Activated CD4-positive, alpha-beta T cell treated with anti-CD3 and anti-CD28 coated beads for 24 hours (primary cell): ENCODE results near the gene TUBB6.

Experiments
- DNase-seq, 2 donors: peaks; one replicate each; pipeline ENCODE4 v3.0.0-alpha.2; 2020; ENCODE audit warnings: low read depth in 2 of 2

TUBB6 gene

GRCh38 chr18:12314591-12315305 is 6.7 kb downstream of the TUBB6 start:
- no peak for DNase-seq

GRCh38 chr18:12315490-12315889 is 7.4 kb downstream of the TUBB6 start:
- no peak for DNase-seq

DNA sequence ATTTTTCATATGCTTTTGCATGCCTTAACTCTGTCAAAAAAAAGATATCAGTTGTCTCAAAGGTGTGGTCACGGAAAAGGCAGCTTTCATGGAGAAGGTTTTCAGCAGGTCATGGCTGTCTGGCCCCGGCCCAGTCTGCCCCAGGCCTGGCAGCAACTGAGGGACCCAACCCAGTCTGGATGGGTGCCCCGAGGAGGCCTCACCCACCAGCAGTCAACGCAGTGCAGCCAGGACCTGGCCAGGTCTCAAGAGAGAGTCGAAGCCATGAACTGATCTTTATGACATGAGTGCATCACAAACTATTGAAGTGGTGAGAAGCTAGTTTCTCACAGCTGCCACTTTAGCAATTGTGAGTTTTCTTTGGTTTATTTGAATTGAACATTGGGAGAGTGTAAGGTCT is 7.9 kb downstream of the TUBB6 start:
- no peak for DNase-seq

DNA sequence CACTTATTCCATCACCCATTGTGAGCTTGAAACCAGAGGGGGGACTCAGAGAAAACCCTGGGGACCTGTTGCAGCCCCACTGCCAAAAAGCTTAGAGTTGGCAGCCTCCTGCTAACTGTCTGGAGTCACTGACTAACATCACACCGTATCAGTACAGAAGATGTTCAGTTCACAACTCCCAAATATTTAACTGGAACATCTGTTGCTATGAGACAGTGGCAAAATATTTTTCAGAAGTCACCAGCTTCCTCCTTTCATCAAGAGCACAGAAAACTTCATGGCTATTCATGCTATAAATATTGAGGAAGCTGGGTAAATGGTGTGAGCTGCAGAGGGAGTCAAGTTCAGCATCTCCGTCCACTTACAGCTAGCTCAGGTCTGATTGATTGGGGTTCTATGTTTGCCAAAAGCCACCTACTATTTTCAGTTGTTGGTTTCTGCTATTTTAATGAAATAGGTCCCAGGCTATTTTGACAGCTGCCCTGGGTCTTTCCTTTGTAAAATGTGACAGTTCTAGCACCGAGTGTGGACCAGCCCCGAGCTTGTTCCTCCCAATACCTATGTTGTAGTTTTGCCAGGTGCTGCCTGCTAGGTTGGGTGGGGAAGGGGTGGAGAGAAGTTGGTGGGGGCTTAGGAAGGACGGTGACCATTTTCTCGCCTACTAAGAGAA is 9.8 kb downstream of the TUBB6 start:
- no peak for DNase-seq

- no peak for DNase-seq
These were observed 10.3 kb downstream of the TUBB6 start for GRCh38 chr18:12318334-12318697.

GRCh38 chr18:12318857-12319256 is 10.8 kb downstream of the TUBB6 start:
- DNase-seq, result no peak

DNA sequence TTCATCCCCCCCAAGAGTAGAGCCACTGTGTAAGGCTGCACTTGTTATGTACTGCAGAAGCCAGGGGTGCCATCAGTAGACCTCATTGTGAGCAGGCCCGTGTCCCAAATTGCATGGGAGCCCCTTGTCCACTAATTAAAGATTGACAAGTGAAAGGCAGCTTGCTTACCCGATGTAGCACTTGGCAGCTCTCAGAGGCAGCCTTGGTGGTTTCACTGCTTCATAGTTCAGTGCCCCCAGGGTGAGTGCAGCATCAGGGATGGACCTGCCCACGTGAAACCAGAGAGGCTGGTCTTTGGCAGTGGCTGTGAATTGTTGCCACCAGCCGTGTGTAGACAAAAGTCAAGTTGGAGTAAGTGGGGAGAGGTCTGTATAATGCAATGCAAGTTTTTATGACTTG is 13.3 kb downstream of the TUBB6 start:
- DNase-seq, result no peak

- no peak for DNase-seq
These were observed 17.1 kb downstream of the TUBB6 start for GRCh38 chr18:12324991-12325725.

DNA sequence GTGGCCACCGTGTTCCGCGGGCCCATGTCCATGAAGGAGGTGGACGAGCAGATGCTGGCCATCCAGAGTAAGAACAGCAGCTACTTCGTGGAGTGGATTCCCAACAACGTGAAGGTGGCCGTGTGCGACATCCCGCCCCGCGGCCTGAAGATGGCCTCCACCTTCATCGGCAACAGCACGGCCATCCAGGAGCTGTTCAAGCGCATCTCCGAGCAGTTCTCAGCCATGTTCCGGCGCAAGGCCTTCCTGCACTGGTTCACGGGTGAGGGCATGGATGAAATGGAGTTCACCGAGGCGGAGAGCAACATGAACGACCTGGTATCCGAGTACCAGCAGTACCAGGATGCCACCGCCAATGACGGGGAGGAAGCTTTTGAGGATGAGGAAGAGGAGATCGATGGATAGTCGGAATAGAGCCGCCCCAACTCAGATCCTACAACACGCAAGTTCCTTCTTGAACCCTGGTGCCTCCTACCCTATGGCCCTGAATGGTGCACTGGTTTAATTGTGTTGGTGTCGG is 17.7 kb downstream of the TUBB6 start:
- no peak for DNase-seq

- DNase-seq, result no peak
These were observed 18.8 kb downstream of the TUBB6 start for GRCh38 chr18:12326711-12327460.

GRCh38 chr18:12327510-12328178 is 19.6 kb downstream of the TUBB6 start:
- peak; percentile 55 to 68 for DNase-seq

- no peak for DNase-seq
These were observed 20.3 kb downstream of the TUBB6 start for GRCh38 chr18:12328179-12328823.

- no peak for DNase-seq
These were observed 21.2 kb downstream of the TUBB6 start for GRCh38 chr18:12329125-12329698.

- no peak for DNase-seq
These were observed 22.7 kb downstream of the TUBB6 start for GRCh38 chr18:12330766-12331165.

- DNase-seq, result no peak
These were observed 25.7 kb downstream of the TUBB6 start for GRCh38 chr18:12333506-12334290.

DNA sequence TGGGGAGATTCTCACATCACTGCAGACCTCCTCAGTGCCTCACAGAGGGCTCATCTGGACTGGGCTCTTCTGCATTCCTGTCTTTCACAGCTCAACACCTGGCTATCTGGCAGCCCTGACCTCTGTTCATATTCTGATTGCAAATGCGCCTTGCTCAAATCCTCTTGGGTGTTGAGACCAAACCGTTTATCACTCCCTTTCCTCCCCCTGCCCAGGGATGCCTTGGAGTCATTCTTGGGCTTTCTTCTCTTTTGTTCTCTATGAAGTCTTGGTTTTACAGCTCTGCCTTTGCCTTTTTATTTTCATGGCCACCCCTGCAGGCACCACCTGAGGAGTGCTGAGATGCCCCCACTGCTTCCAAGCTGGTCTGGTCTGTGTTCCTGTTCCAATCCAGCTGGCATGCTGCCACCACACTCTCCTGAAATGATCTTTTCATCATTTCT is 26.3 kb downstream of the TUBB6 start:
- no peak for DNase-seq

DNA sequence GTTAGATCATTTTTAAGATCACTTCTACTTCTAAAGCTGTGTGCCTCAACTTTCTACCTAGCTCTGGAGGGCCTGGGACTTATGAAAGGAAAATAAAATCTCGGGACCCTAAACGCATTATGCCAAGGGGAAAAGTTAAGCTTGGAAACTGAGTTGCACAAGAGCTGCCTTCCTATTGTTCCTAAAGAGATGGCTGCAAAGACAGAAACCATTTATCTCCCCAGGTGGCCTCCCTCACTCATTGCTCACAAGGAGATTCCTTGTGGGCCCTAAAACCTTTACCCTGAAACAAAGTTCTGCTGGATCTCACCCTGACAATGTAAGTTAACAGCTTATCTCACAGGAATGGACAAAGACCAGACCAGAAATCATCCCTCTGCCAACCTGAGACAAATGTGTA is 26.8 kb downstream of the TUBB6 start:
- DNase-seq, result no peak

DNA sequence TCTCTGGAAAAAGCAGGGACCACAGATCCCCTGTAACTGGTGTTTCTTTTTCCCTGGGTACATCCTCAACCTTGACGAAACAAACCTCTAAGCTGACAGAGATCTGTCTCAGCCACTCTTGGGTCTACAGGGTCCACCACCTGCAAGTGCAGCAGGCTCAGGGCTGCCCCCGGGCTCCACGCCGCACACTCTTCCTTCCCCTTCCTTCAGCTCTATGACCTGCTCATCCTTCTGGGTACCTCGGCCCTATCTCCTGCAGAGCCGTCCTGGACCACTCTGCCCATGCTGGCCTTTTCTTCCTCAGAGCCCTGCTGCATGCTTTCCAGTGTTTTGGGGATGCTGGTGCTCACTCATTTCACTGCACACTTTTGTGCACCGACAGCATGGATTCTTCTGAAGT is 27.5 kb downstream of the TUBB6 start:
- no peak for DNase-seq

- DNase-seq, result no peak
These were observed 28.2 kb downstream of the TUBB6 start for GRCh38 chr18:12336171-12336613.

GRCh38 chr18:12336887-12337286 is 28.8 kb downstream of the TUBB6 start:
- DNase-seq, result no peak
